HG02759 (cell line): ENCODE measurements around the gene CD1D.

Experiments
- ATAC-seq: cut with Tn5 transposase; IDR thresholded peaks from one replicate; pipeline ENCODE4 v1.9.1; 2021; ENCODE audit warnings: mild to moderate bottlenecking, moderate library complexity; ENCODE audit not compliant: unreplicated experiment

Gene CD1D

GRCh38 chr1:158180741-158181576, at the start of gene CD1D:
CD1D (plus strand) TSS chr1:158180895; CDS start chr1:158181102, 207 bp downstream.
- no peak for ATAC-seq

GRCh38 chr1:158131217-158131616, 49.5 kb upstream of the CD1D start:
- no peak for ATAC-seq

- no peak for ATAC-seq
Observed at GRCh38 chr1:158140764-158141192, 39.9 kb upstream of the CD1D start.

- no peak for ATAC-seq
Observed at GRCh38 chr1:158145173-158145719, 35.4 kb upstream of the CD1D start.

- no peak for ATAC-seq
Observed at GRCh38 chr1:158146165-158146564, 34.5 kb upstream of the CD1D start.

- no peak for ATAC-seq
Observed at GRCh38 chr1:158146739-158147138, 34.0 kb upstream of the CD1D start.

GRCh38 chr1:158147401-158147800, 33.3 kb upstream of the CD1D start:
- no peak for ATAC-seq

- no peak for ATAC-seq
Observed at GRCh38 chr1:158147869-158148268, 32.8 kb upstream of the CD1D start.

GRCh38 chr1:158148468-158148867, 32.2 kb upstream of the CD1D start:
- no peak for ATAC-seq

GRCh38 chr1:158149175-158149574, 31.5 kb upstream of the CD1D start:
- no peak for ATAC-seq

- peak; percentile 86 for ATAC-seq
Observed at GRCh38 chr1:158149577-158150269, 31.0 kb upstream of the CD1D start.

GRCh38 chr1:158150523-158150922, 30.2 kb upstream of the CD1D start:
- no peak for ATAC-seq

GRCh38 chr1:158153179-158153578, 27.5 kb upstream of the CD1D start:
- ATAC-seq, result no peak

GRCh38 chr1:158153746-158154444, 26.8 kb upstream of the CD1D start:
- ATAC-seq, result no peak

GRCh38 chr1:158154501-158154900, 26.2 kb upstream of the CD1D start:
- ATAC-seq, result no peak

GRCh38 chr1:158155673-158156072, 25.0 kb upstream of the CD1D start:
- ATAC-seq, result no peak

- ATAC-seq, result no peak
Observed at GRCh38 chr1:158159597-158159996, 21.1 kb upstream of the CD1D start.

- ATAC-seq, result no peak
Observed at GRCh38 chr1:158161446-158161845, 19.2 kb upstream of the CD1D start.

GRCh38 chr1:158163000-158163947, 17.4 kb upstream of the CD1D start:
- peak; percentile 99 for ATAC-seq

- no peak for ATAC-seq
Observed at GRCh38 chr1:158169105-158169504, 11.6 kb upstream of the CD1D start.
